Neutrophil (primary cell): ENCODE data around the gene MYT1.

Experiments
- H3K27ac ChIP-seq: fragments of 200-600 bp; sonication (generic); 2 replicates; pipeline ENCODE4 v1.5.1; 2016; ENCODE audit warnings: mild to moderate bottlenecking, moderate library complexity
- H3K27me3 ChIP-seq: fragments of 200-600 bp; sonication (generic); 2 replicates; pipeline ENCODE4 v1.6.0; 2016; ENCODE audit warnings: mild to moderate bottlenecking
- H3K36me3 ChIP-seq: fragments of 200-600 bp; sonication (generic); 2 replicates; pipeline ENCODE4 v1.5.1; 2017
- H3K4me1 ChIP-seq, 2 experiments: fragments of 200-600 bp in 1 of 2; sonication (generic) in 1 of 2; 1 replicate in 1 of 2; 2 replicates in 1 of 2; pipeline versions ENCODE4 v1.5.1 to v1.6.1; 2013 to 2016; ENCODE audit warnings: low read depth in 1 of 2, low read length in 1 of 2, mild to moderate bottlenecking in 1 of 2, moderate library complexity in 1 of 2; ENCODE audit not compliant: control insufficient read depth in 1 of 2, insufficient read depth in 1 of 2
- H3K4me3 ChIP-seq, 2 experiments: fragments of 200-600 bp in 1 of 2; sonication (generic) in 1 of 2; 1 replicate in 1 of 2; 2 replicates in 1 of 2; pipeline ENCODE4 v1.5.1; 2013 to 2016; ENCODE audit warnings: low read depth in 1 of 2, low read length in 1 of 2, mild to moderate bottlenecking in 1 of 2, moderate library complexity in 1 of 2
- H3K9me3 ChIP-seq: fragments of 200-600 bp; sonication (generic); 2 replicates; pipeline ENCODE4 v1.5.1; 2016
- TF ChIP-seq, protein P1 (sequence below): fragments of 200-600 bp; sonication (generic); IDR thresholded peaks from 2 replicates; pipeline ENCODE4 v1.5.1; 2016; ENCODE audit warnings: antibody characterized with exemption

MYT1 gene

DNA sequence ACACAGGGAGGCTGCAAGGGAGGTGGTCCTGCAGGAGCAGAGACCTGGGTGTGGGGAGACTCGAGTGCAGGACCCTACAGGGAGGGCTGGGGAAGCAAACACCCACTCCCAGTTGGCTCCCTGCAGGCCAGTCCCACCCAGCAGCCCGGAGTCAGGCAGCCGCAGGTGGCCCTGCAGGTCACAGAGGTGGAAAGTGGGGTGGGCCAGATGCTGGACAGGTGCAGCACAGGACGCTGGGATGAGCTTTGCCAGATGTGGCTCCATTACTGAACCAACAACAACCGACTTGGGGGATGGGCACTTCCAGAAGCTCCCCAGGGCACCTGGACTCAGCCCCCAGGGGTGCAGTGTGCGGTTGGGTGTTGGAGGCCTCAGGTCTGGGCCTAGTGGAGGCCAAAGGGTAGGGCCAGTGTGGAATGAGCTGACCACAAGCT lies 26.6 kb upstream of the MYT1 start:
- Histone ChIP-seq H3K9me3 (no peaks in the 10 kb centered on the region), H3K4me1 (no peaks in the 10 kb centered on the region), H3K27ac (no peak overlapping the region), H3K36me3 (no peaks in the 10 kb centered on the region), H3K27me3 (peaks cover 7% of the 10 kb centered on the region), H3K4me3 (no peak overlapping the region)
- TF ChIP-seq, protein P1, sequence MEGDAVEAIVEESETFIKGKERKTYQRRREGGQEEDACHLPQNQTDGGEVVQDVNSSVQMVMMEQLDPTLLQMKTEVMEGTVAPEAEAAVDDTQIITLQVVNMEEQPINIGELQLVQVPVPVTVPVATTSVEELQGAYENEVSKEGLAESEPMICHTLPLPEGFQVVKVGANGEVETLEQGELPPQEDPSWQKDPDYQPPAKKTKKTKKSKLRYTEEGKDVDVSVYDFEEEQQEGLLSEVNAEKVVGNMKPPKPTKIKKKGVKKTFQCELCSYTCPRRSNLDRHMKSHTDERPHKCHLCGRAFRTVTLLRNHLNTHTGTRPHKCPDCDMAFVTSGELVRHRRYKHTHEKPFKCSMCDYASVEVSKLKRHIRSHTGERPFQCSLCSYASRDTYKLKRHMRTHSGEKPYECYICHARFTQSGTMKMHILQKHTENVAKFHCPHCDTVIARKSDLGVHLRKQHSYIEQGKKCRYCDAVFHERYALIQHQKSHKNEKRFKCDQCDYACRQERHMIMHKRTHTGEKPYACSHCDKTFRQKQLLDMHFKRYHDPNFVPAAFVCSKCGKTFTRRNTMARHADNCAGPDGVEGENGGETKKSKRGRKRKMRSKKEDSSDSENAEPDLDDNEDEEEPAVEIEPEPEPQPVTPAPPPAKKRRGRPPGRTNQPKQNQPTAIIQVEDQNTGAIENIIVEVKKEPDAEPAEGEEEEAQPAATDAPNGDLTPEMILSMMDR: no peak

DNA sequence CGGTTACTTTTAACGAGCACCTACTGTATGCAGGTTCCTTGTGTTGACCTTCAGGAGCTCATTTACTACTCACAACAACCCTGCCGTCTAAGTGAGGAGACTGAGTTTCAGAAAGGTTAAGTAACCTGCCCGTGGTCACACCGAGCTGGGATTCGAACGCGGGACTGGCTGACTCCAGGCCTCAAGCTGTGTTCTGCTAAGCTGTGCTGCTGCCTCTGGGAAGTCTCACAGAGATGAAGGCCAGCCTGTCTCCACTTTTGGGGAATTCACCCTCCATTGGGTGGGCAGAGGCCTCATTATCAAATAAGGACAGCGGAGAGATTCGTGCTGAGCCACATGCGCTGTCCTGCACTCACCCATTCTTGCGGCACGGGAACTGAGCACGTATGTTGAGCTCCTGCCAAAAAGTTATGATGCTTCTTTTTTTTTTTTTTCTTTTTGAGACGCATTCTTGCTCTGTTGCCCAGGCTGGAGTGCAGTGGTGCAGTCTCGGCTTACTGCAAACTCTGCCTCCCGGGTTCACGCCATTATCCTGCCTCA lies 25.9 kb upstream of the MYT1 start:
- H3K9me3 ChIP-seq: no peaks in the 10 kb centered on the region
- no peak overlapping the region for H3K27ac ChIP-seq
- no peak overlapping the region for H3K4me3 ChIP-seq
- H3K36me3 ChIP-seq: no peaks in the 10 kb centered on the region
- TF ChIP-seq, protein P1: no peak
- peaks cover 10% of the 10 kb centered on the region for H3K27me3 ChIP-seq
- H3K4me1 ChIP-seq: no peaks in the 10 kb centered on the region

DNA sequence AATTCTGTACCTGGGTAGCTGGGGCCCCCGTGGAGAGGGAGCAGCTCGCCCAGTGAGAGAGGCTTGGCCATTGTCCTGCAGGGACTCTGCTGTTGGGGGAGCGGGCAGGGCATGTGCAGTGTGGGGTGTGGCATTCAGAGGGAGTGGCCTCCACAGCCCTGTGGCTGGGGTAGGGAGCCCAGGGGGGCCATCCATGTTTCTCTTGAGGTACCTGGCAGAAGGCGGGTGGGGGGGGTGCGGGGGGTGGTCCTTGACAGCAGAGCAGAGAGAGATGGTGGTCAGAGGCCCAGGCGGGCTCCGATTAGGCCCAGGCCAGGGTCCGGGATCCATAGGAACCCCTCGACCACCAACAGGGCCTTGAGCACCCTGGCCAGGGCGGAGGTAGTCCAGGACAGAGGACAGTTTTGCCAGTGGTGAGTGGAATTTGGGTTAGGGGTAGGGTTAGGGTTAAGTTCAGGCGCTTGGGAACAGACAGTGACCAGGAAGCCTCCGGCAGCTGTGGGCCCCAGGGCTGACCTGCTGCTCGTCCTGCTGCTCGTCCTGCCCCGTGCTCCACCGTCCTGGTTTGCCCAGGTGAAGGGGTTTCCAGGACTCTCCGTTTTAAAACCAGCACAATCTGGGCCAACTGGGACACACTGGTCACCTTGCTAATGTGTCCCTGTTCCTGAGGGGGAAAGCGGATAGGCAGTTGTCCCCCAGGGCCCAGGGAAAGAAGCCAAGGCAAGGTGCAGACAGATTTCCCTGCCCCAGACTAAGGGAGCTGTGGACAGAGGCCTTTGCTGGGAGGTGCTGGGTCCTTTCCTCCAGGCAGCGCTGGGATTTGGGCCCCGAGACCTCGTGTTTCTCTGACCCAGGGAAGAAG lies 24.8 kb upstream of the MYT1 start:
- H3K27me3 ChIP-seq: peaks cover 10% of the 10 kb centered on the region
- H3K27ac ChIP-seq: no peak overlapping the region
- H3K9me3 ChIP-seq: no peaks in the 10 kb centered on the region
- H3K4me3 ChIP-seq: no peak overlapping the region
- no peaks in the 10 kb centered on the region for H3K36me3 ChIP-seq
- TF ChIP-seq, protein P1: no peak
- no peaks in the 10 kb centered on the region for H3K4me1 ChIP-seq

DNA sequence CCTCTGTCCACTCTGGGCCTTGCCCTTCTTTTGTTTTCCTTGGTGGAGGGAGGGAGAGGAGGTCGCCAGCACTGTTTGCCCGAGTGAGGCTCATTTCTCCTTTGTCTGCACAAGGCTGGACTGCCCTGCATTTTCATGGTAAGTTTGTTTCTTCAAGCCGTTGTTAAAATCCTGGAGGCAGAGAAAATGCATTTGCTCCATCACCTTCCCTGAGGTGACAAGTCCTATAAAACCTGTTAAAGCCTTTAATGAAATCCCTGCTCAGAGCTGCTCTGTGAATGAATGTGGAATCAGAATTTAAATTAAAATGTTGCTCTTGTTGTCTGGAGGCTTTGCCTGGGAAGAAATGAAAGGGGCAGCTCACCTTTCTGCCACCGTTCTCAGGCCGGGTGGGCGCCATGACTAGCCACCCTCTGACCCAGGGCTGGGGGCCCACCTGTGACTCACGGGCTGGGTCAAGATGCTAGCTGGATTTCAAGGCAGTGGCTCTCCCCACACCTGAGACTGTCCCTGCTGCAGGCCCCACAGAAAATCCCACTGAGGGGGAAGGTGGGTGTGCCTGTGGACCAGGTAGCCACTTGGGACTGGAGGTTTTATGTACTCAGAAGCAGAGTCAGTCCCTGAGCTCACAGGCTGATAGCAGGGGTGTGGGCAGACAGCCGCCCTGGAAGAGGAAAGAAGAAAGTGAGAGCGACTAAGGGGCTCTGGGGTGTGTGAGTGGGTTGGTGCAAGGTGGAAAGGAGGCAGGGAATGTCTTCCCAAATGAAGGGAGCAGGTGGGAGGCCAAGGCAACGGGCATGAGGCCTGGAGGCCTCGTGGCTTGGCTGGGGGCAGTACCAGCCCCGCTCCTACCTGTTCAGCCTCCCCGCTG lies 24.0 kb upstream of the MYT1 start:
- TF ChIP-seq, protein P1: no peak
- no peaks in the 10 kb centered on the region for H3K4me1 ChIP-seq
- no peaks in the 10 kb centered on the region for H3K36me3 ChIP-seq
- peaks cover 10% of the 10 kb centered on the region for H3K27me3 ChIP-seq
- H3K27ac ChIP-seq: no peak overlapping the region
- no peaks in the 10 kb centered on the region for H3K9me3 ChIP-seq
- H3K4me3 ChIP-seq: no peak overlapping the region

DNA sequence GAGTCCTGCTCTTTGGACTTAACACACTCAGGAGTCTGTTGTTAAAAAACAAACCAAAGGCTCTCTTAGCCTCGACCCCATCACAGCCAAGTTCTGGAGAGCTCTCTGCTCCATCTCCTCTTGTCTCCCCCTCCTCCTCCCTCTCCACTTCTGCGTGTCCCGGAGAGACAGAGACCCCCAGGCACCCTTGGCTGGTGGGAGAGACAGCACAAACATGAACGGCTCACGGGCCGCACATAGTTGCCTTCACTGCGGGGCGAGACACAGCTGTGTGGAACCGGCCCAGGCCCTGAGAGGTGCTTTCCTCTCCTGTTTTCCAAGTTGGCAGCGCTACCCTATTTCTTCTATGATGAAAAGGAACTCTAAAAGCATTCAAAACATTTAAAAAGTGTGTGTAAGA lies 23.3 kb upstream of the MYT1 start:
- peaks cover 10% of the 10 kb centered on the region for H3K27me3 ChIP-seq
- TF ChIP-seq, protein P1: no peak
- H3K36me3 ChIP-seq: no peaks in the 10 kb centered on the region
- H3K27ac ChIP-seq: no peak overlapping the region
- H3K4me3 ChIP-seq: no peak overlapping the region
- H3K9me3 ChIP-seq: no peaks in the 10 kb centered on the region
- no peaks in the 10 kb centered on the region for H3K4me1 ChIP-seq
